Testis (tissue), 3 donors: ENCODE results near the gene DDX31. TPM values are rescaled to one million over a fixed set of nuclear protein-coding genes. Genes with fewer than 3 reads are reported as not detected.
A peak's percentile ranks its signal among the peaks of the same experiment; 100 is the strongest.

Source experiments
- DNase-seq: peaks from one replicate; pipeline ENCODE4 v3.0.0-alpha.2; 2019
- H3K27ac ChIP-seq, 2 donors: fragments of 200-600 bp; sonication (generic); one replicate each; pipeline ENCODE4 v1.5.1; 2019
- H3K27me3 ChIP-seq: fragments of 200-600 bp; sonication (generic); one replicate; pipeline ENCODE4 v1.5.1; 2019
- H3K36me3 ChIP-seq: fragments of 200-600 bp; sonication (generic); one replicate; pipeline ENCODE4 v1.5.1; 2017; ENCODE audit warnings: low read depth; ENCODE audit errors: missing control alignments
- H3K4me1 ChIP-seq: fragments of 200-600 bp; sonication (generic); one replicate; pipeline ENCODE4 v1.5.1; 2019
- H3K4me3 ChIP-seq, 2 donors: fragments of 200-600 bp; sonication (generic); one replicate each; pipeline ENCODE4 v1.5.1; 2017 to 2019
- H3K9me3 ChIP-seq: fragments of 200-600 bp; sonication (generic); one replicate; pipeline ENCODE4 v1.5.1; 2017
- CTCF ChIP-seq, 3 experiments: fragments of 450-650 bp in 2 of 3; fragments of 200-600 bp in 1 of 3; sonication (generic) in 1 of 3; IDR thresholded peaks; one replicate each; pipeline ENCODE4 v1.5.1; 2016 to 2019; ENCODE audit warnings: antibody characterized with exemption in 3 of 3, mild to moderate bottlenecking in 2 of 3, moderate library complexity in 1 of 3
- POLR2A ChIP-seq: fragments of 450-650 bp; IDR thresholded peaks from one replicate; pipeline ENCODE4 v1.6.1; 2017; ENCODE audit warnings: antibody characterized with exemption, mild to moderate bottlenecking, moderate library complexity
- WGBS, 2 donors: methylation state at CpG; one replicate each; pipeline ENCODE4 v1.1.5; 2018; 5-methylcytosine and 5-hydroxymethylcytosine counted together
- intact Hi-C: fragments of 100-400 bp; cut with DNase I; formaldehyde crosslinking; loops from one replicate; pipeline ENCODE4 v1.15.1; 2023; ENCODE audit warnings: low total_unique reads
- polyA plus RNA-seq: library from polyadenylated mRNA; stranded (reverse); fragments of 350-450 nt; fragmentation: Illumina TruSeq; extraction: RNeasy Lipid Tissue Mini Kit (QIAGEN cat#74804); gene quantifications from one replicate; pipeline ENCODE4 v1.2.3, GENCODE V29; 2014; ENCODE audit warnings: low read depth, low replicate concordance; ENCODE audit not compliant: insufficient read depth
- total RNA-seq, 2 donors: library from RNA; depleted of rRNA; stranded (reverse); fragments of >200 nt; gene quantifications; one replicate each; pipeline ENCODE4 v1.2.3, GENCODE V29; 2016

The DDX31 gene
- total and polyA plus RNA-seq, 3 donors from 2014 or later, result 17.9 to 24.2 (median 21.1) TPM

DNA sequence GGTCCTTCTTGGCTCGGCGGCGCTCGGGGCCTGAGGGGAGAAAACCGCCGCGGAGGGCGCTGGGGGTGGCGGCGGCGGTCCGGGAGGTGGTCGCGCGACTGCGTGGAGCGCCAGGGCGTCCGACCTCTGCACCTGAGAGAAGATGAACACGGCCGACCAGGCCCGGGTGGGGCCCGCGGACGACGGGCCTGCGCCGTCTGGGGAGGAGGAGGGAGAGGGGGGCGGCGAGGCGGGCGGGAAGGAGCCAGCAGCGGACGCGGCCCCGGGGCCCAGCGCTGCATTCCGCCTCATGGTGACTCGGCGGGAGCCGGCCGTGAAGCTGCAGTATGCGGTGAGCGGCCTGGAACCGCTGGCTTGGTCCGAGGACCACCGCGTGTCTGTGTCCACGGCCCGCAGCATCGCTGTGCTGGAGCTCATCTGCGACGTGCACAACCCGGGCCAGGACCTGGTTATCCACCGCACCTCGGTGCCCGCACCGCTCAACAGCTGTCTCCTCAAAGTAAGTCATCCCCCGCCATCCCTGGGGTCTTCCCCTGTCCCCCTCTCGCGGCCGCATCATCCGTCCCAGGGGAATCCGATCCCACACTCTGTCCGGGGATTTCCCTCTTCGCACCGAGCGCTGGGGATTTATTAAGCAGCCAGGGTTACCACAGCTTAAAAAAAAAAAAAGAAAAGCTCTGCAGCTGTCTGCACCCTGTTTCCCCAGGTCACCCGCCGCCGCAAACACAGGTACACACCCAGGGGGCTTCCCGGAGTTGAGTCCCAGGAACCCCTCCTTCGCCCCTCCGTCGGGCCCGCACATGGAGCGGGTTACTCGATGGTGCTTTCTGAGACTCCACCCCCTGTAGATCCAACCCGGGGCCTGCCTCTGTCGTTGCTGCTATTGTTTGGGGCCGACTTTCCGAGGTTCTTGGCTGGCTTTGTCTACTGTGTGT is 941 bp upstream of the DDX31 start, which contains the start of gene GTF3C4:
TSS of gene GTF3C4 (plus strand) at position 8 of the 935 bp plus-strand sequence. CDS start at position 143, 135 bp downstream.
- Histone ChIP-seq H3K36me3 (no peaks in the 10 kb centered on the region), H3K27ac (peak within 1 kb of the TSS; percentile 91), H3K4me3 (peak within 1 kb of the TSS; percentile 69 to 90), H3K27me3 (no peaks in the 10 kb centered on the region), H3K4me1 (peaks cover 13% of the 10 kb centered on the region), H3K9me3 (no peaks in the 10 kb centered on the region)
- WGBS, 2 donors, result 1% methylated on average over 28 to 78 of the region's 82 CpGs
- DNase-seq, result peak; percentile 32
- no peak for TF ChIP-seq POLR2A
- no peak for TF ChIP-seq CTCF (IDR thresholded peaks at IDR 0.05)
- intact Hi-C loops, result no loop called here

GRCh38 chr9:132669319-132669697 is 475 bp downstream of the DDX31 start:
- WGBS, 2 donors, result 0% methylated on average over 13 of the region's 13 CpGs
- intact Hi-C loops, result no loop called here

GRCh38 chr9:132663851-132664250 is 5.9 kb downstream of the DDX31 start:
- TF ChIP-seq POLR2A (no peak), CTCF (IDR thresholded peaks at IDR 0.05) (no peak)
- intact Hi-C loops, result no loop called here
- WGBS, 2 donors, result 86 to 91% methylated on average over 2 of the region's 2 CpGs
- Histone ChIP-seq H3K9me3 (no peaks in the 10 kb centered on the region), H3K27me3 (no peaks in the 10 kb centered on the region), H3K36me3 (no peaks in the 10 kb centered on the region), H3K27ac (peak overlapping the region in 1 of 2 donors; percentile 5), H3K4me3 (no peak overlapping the region), H3K4me1 (no peaks in the 10 kb centered on the region)
- DNase-seq, result no peak

More at GRCh38 chr9:132669319-132669697, 475 bp downstream of the DDX31 start:
- H3K4me1 ChIP-seq, result peaks cover 13% of the 10 kb centered on the region
- peak; percentile 78 for DNase-seq
- no peaks in the 10 kb centered on the region for H3K9me3 ChIP-seq
- no peaks in the 10 kb centered on the region for H3K36me3 ChIP-seq
- TF ChIP-seq CTCF (IDR thresholded peaks at IDR 0.05) (no peak), POLR2A (no peak)
- peak overlapping the region; percentile 69 to 90 for H3K4me3 ChIP-seq
- peak overlapping the region; percentile 91 for H3K27ac ChIP-seq
- H3K27me3 ChIP-seq, result no peaks in the 10 kb centered on the region

DNA sequence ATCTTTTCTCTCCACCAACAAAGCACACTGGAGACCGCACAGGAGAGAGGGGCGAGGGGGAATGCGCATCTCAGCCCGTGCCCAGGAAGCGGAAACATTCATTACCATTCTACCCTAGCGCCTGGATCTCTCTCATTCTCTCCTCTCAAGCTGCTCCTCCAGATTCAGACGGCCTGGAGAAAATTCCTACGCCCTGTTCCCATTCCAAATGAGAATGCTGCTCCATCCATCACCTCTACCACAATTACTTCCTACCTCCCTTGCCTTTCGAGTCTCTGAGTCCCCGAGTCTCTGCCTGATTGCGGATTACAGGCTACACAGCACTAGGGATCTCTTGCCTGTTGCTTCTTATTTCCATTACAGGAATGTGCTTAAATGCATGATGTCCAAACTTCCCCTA is 6.7 kb downstream of the DDX31 start:
- no peak overlapping the region for H3K4me3 ChIP-seq
- no peak for DNase-seq
- intact Hi-C loops, result no loop called here
- peak overlapping the region in 1 of 2 donors; percentile 50 for H3K27ac ChIP-seq
- no peaks in the 10 kb centered on the region for H3K36me3 ChIP-seq
- H3K27me3 ChIP-seq, result no peaks in the 10 kb centered on the region
- TF ChIP-seq CTCF (IDR thresholded peaks at IDR 0.05), result no peak
- TF ChIP-seq POLR2A, result no peak
- WGBS, 2 donors, result 53 to 60% methylated on average over 11 of the region's 11 CpGs
- no peaks in the 10 kb centered on the region for H3K4me1 ChIP-seq
- no peaks in the 10 kb centered on the region for H3K9me3 ChIP-seq
